HuH-7 (cell line): ENCODE results near the gene SLC22A6.
A peak's percentile ranks its signal among the peaks of the same experiment; 100 is the strongest.
"Not testable (repeated sequence)": the region's sequence is repeated elsewhere in the genome, so short reads cannot be mapped to it uniquely, and the experiment has no call there.

ENCODE experiments used
- DNase-seq: peaks from one replicate; pipeline ENCODE4 v3.0.0; 2011; ENCODE audit warnings: low spot score

The SLC22A6 gene

DNA sequence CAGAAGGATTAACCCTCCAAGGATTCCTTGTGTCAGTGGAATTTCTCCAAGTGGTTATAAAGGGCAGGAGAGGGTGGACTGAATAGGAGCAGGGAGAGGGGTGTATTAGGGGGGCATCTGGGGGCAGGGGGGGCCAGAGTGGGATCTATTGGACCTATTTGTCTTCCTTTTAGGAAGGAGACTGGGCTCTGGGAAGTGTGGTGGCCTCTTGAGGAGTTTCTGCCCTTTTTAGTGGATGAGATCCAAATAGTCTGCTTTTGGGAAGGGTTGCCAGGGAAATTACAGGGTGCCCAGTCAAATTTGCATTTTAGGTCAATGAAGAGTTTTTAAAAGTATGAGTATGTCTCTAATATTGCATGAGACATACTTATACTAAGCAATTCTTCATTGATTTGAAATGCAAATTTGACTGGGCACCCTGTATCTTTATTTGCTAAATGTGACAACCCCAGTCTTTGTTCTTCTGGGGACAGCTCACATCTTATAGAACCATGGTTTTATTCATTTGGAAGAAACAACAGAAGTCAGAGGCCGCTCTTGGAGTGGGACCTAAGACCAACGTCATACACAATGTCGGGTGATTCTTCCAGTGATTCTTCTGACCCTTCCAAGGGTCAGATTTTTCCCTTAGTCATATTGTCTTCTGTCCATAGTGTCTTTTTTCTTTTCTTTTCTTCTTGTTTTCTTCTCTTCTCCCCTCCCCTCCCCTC is 429 bp upstream of the SLC22A6 start:
- no peak for DNase-seq

DNA sequence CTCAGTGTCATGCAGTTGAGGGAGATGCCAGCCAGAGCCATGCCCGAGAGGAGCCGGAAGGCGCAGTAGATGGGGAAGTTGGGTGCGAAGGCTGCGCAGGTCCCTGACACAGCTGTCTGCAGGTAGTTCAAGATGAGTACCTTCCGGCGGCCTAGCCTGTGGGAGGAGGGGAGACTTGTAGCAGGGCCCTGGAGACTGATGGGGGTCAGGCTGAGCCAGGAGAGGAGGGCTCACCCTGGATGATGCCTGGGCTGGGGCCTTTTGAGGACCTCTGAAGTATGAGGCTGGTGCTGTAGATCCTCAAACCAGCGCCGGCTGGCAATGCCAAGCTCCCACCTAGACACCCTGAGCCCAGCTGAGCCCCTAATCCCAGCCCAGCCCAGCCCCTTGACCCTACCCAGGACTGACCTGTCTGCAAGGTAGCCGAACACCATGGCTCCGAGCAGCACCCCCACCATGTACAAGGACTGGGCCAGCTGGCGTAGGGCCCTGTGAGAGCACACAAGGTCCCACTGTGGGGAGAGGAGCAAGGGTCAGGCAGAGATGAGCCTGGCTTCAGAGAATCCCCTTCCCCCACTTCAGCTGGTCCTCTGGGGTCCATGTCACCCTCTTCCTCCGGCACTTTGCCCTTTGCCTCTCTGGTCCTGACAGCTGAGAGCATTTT is 1.1 kb downstream of the SLC22A6 start:
- no peak for DNase-seq

GRCh38 chr11:62981743-62982142 is 3.0 kb downstream of the SLC22A6 start:
- no peak for DNase-seq

- no peak for DNase-seq
These were observed 4.5 kb downstream of the SLC22A6 start for GRCh38 chr11:62980133-62980760.

DNA sequence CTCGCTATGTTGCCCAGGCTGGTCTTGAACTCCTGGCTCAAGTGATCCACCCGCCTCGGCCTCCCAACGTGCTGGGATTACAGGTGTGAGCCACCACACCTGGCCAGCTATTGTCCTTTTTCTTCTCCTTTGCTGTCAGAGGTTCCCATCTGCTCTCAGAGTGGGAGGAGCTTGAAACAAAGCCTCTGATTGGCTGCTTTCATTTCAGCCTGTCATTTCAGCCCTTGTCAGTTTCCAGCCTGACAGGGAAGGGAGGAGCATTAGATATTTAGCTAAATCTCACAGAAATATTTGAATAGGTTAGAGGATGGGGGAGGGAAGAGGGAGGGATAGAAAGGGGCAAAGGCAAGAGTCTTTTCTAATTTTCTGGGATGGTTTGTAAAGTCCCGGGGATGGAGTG is 8.7 kb downstream of the SLC22A6 start:
- no peak for DNase-seq

GRCh38 chr11:62974848-62975522 is 9.8 kb downstream of the SLC22A6 start:
- peak; percentile 83 for DNase-seq

DNA sequence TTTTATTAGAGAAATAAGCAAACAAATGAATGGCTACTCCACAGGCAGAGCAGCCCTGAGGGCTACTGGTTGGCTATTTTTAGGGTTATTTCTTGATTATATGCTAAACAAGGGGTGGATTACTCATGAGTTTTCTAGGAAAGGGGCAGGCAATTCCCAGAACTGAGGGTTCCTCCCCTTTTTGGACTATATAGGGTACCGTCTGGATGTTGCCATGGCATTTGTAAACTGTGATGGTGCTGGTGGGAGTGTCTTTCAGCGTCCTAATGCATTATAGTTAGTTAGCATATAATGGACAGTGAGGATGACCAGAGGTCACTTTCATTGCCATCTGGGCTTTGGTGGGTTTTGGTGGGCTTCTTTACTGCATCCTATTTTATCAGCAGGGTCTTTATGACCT is 19.2 kb downstream of the SLC22A6 start:
- no peak for DNase-seq

GRCh38 chr11:62962391-62962790 is 22.4 kb downstream of the SLC22A6 start:
- DNase-seq: no peak

GRCh38 chr11:62961017-62961570 is 23.7 kb downstream of the SLC22A6 start:
- no peak for DNase-seq

DNA sequence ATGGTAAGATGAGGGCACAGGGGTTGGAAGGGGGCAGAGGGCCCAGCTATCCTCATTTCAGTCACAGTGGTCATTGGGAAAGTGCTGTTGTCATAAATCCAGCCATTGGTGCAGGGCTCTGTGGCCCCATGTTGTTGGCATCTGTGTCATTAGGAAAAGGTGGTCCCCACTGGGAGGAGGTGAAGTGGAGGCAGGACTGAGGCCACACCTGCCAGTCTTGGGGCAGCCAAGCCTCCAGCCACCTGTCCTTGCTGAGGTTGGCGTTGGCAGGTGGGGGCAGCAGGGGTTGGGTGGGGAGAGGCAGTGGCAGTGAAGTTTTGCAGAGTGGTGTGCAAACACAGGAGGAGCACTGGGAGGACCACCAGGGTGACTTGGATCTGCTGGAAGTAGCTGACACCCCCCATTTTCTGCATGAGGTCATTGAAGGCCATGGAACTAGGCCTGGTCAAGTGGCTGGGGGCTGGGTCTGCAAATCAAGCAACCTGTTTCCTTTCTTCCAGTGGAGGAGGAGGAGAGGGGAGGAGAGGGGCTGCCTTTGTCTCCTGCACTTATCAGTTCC is 25.3 kb downstream of the SLC22A6 start:
- no peak for DNase-seq

- DNase-seq: no peak
These were observed 26.0 kb downstream of the SLC22A6 start for GRCh38 chr11:62958547-62959421.

GRCh38 chr11:62957147-62957546 is 27.6 kb downstream of the SLC22A6 start:
- no peak for DNase-seq

GRCh38 chr11:62954478-62954877 is 30.3 kb downstream of the SLC22A6 start:
- DNase-seq: no peak

DNA sequence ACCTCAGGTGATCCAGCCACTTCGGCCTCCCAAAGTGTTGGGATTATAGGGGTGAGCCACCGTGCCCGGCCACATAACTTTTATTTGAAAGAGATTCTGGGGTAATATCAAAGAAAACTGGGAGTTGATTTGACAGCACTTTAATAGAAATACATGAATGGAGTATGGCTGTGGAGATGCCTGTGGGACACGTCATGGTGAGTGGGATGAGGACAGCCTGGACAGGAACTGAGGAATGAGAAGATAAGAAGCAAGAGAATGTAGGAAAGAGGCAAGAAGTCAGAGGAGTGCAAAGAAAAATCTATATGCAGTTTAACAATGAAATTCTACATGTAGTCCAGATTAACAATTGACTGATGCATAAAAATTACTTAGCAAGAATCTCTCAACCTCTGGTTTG is 31.0 kb downstream of the SLC22A6 start:
- DNase-seq: no peak

DNA sequence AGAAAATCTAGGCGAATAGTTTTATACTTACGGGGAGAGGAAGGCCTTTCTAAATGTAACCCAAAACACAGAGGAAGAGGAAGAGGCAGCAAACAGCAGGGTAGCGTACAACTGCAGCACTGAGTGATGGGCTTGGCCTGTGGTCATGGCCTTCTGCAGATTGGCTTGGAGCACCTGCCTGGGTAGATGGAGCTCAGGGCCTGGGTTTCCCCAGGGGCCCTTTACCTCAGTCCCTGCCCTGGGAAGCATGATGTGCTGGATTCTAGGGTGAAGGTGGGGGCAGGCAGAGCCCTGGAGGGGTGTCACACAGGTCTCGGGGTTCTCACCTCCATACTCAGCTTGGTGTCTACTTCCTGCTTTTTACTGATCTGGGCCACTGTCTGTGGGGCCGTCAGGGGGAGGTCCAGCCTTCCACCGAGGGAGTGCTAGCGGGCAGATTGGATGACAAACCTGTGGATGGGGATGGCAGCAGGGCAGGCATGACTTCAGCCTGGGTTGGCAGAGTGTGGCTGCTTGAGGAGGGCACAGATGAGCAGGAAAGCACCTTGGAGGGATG is 35.9 kb downstream of the SLC22A6 start:
- no peak for DNase-seq

DNA sequence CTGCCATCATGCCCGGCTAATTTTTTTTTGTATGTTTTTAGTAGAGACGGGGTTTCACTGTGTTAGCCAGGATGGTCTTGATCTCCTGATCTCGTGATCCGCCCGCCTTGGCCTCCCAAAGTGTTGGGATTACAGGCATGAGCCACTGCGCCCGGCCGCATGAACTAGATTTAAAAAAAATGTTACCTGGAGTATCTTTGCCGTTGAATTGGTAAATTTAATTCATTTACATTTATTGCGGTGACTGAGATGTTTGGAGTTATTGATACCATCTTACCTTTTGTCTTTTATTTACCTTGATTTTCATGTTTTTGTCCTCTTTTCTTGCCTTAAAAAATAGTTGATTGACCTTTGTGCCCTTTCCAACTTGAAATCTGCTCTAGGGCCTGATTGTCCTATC is 39.2 kb downstream of the SLC22A6 start:
- not testable (repeated sequence) for DNase-seq

DNA sequence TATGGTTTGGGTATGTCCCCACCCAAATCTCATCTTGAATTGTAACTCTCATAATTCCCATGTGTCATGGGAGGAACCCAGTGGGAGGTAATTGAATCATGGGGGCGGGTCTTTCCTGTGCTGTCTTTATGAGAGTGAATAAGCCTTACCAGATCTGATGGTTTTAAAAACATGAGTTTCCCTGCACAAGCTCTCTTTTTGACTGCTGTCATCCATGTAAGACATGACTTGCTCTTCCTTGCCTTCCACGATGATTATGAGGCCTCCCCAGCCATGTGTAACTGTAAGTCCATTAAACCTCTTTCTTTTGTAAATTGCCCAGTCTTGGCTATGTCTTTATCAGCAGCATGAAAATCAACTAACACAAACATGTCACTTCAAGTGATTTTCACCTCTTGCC is 47.2 kb downstream of the SLC22A6 start:
- not testable (repeated sequence) for DNase-seq

DNA sequence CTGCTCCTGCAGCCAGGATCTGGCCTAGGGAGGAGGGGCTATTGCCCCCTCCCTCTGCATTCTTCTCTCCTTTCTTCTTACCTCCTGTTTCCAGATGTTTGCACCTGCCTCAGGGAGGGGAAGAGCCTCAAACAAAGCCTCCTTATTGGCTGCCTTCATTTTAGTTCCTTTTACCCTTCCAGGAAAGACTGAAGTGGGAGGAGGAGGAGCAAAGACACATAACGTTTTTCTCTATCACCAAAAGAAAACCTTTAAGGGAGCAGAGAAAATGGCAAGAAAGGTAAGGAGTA is 50.3 kb downstream of the SLC22A6 start:
- no peak for DNase-seq

DNA sequence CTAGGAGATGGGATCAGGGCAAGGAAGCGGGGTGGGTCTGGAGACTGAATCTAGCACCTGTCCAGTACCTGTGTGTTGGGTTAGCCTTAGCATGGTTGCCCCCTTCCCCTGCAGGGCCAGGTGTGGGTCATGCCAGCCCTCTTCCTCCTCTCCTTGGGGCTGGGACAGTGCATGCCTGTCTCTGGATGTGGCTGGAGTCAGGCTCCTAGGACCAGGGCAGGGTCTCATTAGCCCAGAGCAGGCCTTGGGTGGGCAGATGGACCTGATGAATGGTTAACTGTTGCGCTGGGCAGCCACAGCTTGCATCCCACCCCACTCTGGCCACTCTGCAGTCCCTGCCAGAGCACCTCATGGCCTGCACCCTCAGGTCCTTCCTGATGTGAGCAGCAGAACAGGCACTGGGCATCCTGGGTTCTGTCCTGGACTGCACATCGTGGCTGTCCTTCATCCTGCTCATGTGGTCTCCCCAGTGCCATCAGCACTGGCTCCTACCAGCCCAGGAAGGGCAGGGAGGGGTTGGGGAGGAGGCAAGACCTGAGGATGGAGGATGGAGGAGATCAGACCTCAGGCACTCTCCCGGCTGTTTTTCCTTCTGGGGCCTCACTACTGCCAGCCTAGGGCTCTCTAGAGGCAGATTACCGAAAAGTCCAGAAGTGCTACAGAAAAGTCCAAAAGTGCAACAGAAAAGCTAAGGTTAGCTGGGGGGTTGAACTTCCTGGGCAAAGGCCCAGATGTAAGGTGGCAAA is 50.8 kb downstream of the SLC22A6 start:
- DNase-seq: no peak

- no peak for DNase-seq
These were observed 51.5 kb downstream of the SLC22A6 start for GRCh38 chr11:62933285-62933684.
